HCT116 (cell line): Measurements from ENCODE around the gene ADAMTS9.

Experiments used
- CEBPB ChIP-seq: IDR thresholded peaks from 2 replicates; pipeline ENCODE4 v1.6.1; 2012; ENCODE audit warnings: low read depth
- FOSL1 ChIP-seq: IDR thresholded peaks from 2 replicates; pipeline ENCODE4 v1.6.1; 2012; ENCODE audit warnings: low read depth
- POLR2A ChIP-seq: IDR thresholded peaks from 2 replicates; pipeline ENCODE4 v1.7.0; 2011; ENCODE audit warnings: borderline replicate concordance; ENCODE audit not compliant: insufficient read depth, insufficient read length; ENCODE audit errors: extremely low read depth
- SRF ChIP-seq: IDR thresholded peaks from 2 replicates; pipeline ENCODE4 v1.6.1; 2012; ENCODE audit warnings: low read depth
- YY1 ChIP-seq: IDR thresholded peaks from 2 replicates; pipeline ENCODE4 v1.6.1; 2011; ENCODE audit warnings: low read length, low read depth, moderate library complexity, mild to moderate bottlenecking; ENCODE audit not compliant: insufficient replicate concordance; ENCODE audit errors: extremely low read depth
- TF ChIP-seq, protein P1 (sequence below), 3 experiments: fragments of 200-600 bp in 1 of 3; sonication (generic) in 1 of 3; IDR thresholded peaks in 2 of 3; conservative IDR thresholded peaks in 1 of 3; 2 replicates each; pipeline ENCODE4 v1.5.1; 2012 to 2017; ENCODE audit warnings: low read depth in 2 of 3, low read length in 2 of 3, antibody characterized with exemption in 1 of 3, borderline replicate concordance in 1 of 3, control low read depth in 1 of 3, mild to moderate bottlenecking in 1 of 3, mixed read lengths in 1 of 3, mixed run types in 1 of 3, moderate library complexity in 1 of 3; ENCODE audit not compliant: insufficient read depth in 1 of 3
- TF ChIP-seq, protein P2 (sequence below): IDR thresholded peaks from 2 replicates; pipeline ENCODE4 v1.6.1; 2012; ENCODE audit warnings: low read depth

DNA sequence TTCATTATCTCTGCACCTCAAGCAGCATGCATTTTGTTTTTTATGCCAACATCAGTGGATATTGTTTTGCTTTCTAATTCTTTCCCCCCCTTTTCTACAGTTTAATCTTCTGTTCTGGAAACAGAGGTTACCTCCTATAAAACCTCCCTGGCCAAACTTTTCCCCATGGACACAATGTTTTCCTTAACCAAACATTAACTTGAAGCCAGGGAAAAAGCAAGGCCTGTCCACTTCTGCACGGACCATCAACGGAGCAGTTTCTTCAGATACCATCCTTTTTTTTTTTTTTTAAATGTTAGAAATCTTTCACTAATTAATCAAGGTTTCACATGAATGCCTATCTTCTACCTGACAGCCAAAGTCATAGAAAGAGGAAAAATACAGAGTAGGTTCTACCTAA lies 127.0 kb downstream of the ADAMTS9 start:
- TF ChIP-seq, protein P1, sequence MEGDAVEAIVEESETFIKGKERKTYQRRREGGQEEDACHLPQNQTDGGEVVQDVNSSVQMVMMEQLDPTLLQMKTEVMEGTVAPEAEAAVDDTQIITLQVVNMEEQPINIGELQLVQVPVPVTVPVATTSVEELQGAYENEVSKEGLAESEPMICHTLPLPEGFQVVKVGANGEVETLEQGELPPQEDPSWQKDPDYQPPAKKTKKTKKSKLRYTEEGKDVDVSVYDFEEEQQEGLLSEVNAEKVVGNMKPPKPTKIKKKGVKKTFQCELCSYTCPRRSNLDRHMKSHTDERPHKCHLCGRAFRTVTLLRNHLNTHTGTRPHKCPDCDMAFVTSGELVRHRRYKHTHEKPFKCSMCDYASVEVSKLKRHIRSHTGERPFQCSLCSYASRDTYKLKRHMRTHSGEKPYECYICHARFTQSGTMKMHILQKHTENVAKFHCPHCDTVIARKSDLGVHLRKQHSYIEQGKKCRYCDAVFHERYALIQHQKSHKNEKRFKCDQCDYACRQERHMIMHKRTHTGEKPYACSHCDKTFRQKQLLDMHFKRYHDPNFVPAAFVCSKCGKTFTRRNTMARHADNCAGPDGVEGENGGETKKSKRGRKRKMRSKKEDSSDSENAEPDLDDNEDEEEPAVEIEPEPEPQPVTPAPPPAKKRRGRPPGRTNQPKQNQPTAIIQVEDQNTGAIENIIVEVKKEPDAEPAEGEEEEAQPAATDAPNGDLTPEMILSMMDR (IDR thresholded peaks at IDR 0.05 in 2 of 3, conservative IDR thresholded peaks at IDR 0.05 in 1 of 3; ENCODE audit: borderline replicate concordance in 1 of 3, insufficient read depth in 1 of 3, low read depth in 2 of 3, low read length in 2 of 3): no peak
- TF ChIP-seq YY1 (no peak), CEBPB (no peak), POLR2A (no peak), FOSL1 (no peak), SRF (no peak)
- TF ChIP-seq, protein P2, sequence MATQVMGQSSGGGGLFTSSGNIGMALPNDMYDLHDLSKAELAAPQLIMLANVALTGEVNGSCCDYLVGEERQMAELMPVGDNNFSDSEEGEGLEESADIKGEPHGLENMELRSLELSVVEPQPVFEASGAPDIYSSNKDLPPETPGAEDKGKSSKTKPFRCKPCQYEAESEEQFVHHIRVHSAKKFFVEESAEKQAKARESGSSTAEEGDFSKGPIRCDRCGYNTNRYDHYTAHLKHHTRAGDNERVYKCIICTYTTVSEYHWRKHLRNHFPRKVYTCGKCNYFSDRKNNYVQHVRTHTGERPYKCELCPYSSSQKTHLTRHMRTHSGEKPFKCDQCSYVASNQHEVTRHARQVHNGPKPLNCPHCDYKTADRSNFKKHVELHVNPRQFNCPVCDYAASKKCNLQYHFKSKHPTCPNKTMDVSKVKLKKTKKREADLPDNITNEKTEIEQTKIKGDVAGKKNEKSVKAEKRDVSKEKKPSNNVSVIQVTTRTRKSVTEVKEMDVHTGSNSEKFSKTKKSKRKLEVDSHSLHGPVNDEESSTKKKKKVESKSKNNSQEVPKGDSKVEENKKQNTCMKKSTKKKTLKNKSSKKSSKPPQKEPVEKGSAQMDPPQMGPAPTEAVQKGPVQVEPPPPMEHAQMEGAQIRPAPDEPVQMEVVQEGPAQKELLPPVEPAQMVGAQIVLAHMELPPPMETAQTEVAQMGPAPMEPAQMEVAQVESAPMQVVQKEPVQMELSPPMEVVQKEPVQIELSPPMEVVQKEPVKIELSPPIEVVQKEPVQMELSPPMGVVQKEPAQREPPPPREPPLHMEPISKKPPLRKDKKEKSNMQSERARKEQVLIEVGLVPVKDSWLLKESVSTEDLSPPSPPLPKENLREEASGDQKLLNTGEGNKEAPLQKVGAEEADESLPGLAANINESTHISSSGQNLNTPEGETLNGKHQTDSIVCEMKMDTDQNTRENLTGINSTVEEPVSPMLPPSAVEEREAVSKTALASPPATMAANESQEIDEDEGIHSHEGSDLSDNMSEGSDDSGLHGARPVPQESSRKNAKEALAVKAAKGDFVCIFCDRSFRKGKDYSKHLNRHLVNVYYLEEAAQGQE: no peak
